Motor neuron (in vitro differentiated cells): ENCODE results near the gene DLGAP4. TPM values are rescaled to one million over a fixed set of nuclear protein-coding genes. Genes with fewer than 3 reads are reported as not detected.
A peak's percentile ranks its signal among the peaks of the same experiment; 100 is the strongest.

Experiments used
- ATAC-seq, 8 experiments: fragments of 200-7000 bp; cut with Tn5 transposase; replicated peaks in 6 of 8; 2 replicates each; pipeline ENCODE4 v1.8.0; 2021; ENCODE audit warnings: mild to moderate bottlenecking in 8 of 8, moderate library complexity in 8 of 8
- H3K27ac ChIP-seq, 2 donors: fragments of 250-450 bp; sonication (Bioruptor Pico); 2 replicates each; pipeline ENCODE4 v1.9.0; 2021; ENCODE audit warnings: antibody characterized with exemption in 2 of 2, mild to moderate bottlenecking in 2 of 2, moderate library complexity in 1 of 2
- H3K4me1 ChIP-seq, 2 donors: fragments of 250-450 bp; sonication (Bioruptor Pico); replicated peaks in 1 of 2; 2 replicates each; pipeline ENCODE4 v1.6.1; 2021; ENCODE audit warnings: antibody characterized with exemption in 2 of 2, mild to moderate bottlenecking in 2 of 2, moderate library complexity in 1 of 2
- H3K4me3 ChIP-seq, 5 donors: fragments of 250-450 bp; sonication (Bioruptor Pico); 2 replicates each; pipeline ENCODE4 v1.9.0; 2021; ENCODE audit warnings: antibody characterized with exemption in 5 of 5, mild to moderate bottlenecking in 5 of 5, moderate library complexity in 4 of 5
- WGBS, 10 experiments: fragments of 450-650 bp; shearing (Covaris generic); methylation state at CpG; one replicate each; pipeline ENCODE4 v1.0.0; 2022; 5-methylcytosine and 5-hydroxymethylcytosine counted together
- in situ Hi-C, 9 experiments: fragments of 400-800 bp; cut with MboI; loops; one replicate each; pipeline ENCODE4 v1.15.0; 2021; ENCODE audit warnings: low sequenced_read_pairs in 9 of 9, low pct_unique_long_range_greater_than_20kb in 2 of 9; ENCODE audit not compliant: unreplicated experiment in 9 of 9
- total RNA-seq, 8 experiments: library from RNA; unstranded; fragments of 300-600 nt; gene quantifications; 2 replicates each; pipeline versions ENCODE4 v1.2.3 to v1.2.4, GENCODE V29; 2022

DLGAP4 gene
- total RNA-seq, 8 experiments from 2014 or later: 13.3 to 51.8 (median 40.0) TPM

DNA sequence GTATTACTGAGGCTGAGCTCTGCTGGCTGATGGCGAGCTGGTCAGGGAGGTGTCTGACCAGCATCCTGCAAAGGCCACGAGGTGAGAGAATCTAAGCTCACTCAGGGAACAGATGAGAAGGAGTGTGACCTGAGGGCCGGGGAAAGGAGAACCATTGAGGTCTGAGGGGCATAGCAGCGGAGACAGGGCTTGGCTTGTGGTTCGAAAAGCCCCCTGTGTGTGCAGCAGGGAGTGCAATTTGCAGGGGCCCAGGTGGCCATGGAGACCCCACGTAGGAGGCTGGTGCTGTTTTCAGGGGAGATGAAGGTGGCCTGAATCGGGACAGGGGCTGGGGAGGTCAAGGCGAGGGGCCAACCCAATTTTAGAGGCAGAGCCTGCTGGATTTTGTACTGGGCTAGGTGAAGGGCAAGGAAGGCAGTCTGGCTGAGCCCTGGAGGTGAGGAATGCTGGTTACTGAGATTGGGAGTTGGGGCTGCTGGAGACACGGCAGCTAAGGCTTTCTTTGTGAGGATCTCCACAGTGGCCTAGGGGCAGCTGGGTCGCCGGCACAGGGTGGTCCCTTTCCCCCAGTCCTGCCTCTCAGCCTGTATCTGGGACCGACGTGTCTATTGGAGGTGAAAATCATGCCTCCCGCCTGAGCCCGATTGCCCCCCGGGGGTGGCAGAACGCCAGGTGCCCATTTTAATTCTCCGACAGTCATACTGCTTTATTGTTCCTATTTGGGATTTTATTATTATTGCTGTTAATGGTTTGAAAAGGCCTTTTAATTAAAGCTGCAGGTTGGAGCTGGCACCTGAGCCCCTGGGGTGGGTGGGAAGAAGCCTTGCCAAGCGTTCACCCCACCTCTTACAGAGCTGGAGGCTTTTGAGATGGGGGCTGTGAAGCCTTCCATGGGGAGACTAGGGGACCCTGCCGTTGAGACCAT, 28.4 kb downstream of the DLGAP4 start:
- ATAC-seq: no peak
- Histone ChIP-seq H3K27ac (no peak overlapping the region), H3K4me3 (no peak overlapping the region), H3K4me1 (peaks cover 40 to 45% of the 10 kb centered on the region in 2 donors)
- 5 to 84% (median 71%) methylated on average over 1 to 13 of the region's 20 CpGs; no CpG with 5 or more reads in 4 of the 10 experiments for WGBS, 10 experiments
- in situ Hi-C loops: no loop called here

- 15 to 100% (median 86%) methylated on average over 1 to 7 of the region's 12 CpGs; no CpG with 5 or more reads in 3 of the 10 experiments for WGBS, 10 experiments
- in situ Hi-C loops: no loop called here
- Histone ChIP-seq H3K4me3 (no peak overlapping the region), H3K27ac (no peak overlapping the region), H3K4me1 (peaks cover 46 to 49% of the 10 kb centered on the region in 2 donors)
- no peak for ATAC-seq
Measured at GRCh38 chr20:36335206-36335870, 29.2 kb downstream of the DLGAP4 start.

DNA sequence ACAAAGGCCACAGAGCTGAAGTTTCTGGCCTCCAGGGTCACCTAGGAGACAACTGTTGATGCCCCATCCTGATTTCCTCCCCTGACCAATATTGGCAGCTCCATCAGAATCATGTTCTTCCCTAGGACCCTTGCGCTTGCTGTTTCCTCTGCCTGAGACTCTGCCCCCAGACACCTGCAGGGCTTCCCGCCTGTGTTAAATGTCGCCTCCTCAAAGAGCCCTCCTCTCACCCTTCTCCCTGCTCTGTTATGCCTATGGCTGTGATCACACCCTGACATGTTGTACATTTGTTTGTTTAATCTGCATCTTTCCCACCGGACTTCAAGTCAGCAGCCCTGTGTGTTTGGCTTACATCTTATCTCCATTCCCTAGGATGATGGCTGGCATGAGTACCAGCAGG, 30.1 kb downstream of the DLGAP4 start:
- no peak for ATAC-seq
- Histone ChIP-seq H3K27ac (no peak overlapping the region), H3K4me3 (no peak overlapping the region), H3K4me1 (peaks cover 42 to 44% of the 10 kb centered on the region in 2 donors)
- 0 to 100% (median 67%) methylated on average over 1 to 3 of the region's 4 CpGs; no CpG with 5 or more reads in 5 of the 10 experiments for WGBS, 10 experiments
- in situ Hi-C loops: no loop called here

DNA sequence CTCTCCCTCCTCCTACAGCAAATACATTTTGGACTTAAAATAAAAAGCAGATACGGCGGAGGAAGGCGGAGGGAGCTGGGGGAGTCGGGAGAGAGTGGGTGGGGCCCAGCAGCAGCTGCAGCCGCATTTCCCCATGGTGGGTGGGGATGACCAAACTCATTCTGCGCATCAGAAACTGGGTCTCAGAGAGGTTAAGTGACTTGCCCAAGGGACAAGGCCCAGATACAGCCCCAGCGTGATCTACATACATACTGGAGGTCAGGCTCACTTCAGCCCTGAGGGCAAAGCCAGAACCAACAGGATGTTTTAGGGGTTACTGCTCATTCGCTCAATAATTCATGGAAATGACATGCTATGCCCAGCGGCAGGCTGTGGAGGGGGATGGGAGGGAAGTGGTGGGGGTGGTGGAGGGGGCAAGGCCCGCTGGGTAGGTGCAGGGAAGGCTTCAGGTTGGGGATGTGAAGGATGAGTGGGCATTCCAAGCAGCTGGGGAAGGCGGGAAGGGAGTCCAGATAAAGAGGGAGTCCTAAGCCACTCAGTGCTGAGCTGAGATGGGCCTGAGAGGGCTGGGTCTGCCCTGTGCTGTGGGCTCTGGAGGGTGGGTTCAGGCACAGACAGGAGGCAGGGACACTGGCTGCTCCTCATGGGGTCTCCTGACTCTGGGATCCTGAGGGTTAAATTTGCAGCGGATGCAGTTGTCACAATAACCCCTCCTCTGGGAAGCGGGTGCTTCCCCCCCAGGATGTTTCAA, 31.0 kb downstream of the DLGAP4 start:
- peaks cover 33 to 37% of the 10 kb centered on the region in 2 donors for H3K4me1 ChIP-seq
- H3K4me3 ChIP-seq: no peak overlapping the region
- ATAC-seq: peak; percentile 60 to 92 (median 69)
- in situ Hi-C loops: no loop called here
- 71% methylated on average over 1 of the region's 13 CpGs; no CpG with 5 or more reads in 9 of the 10 experiments for WGBS, 10 experiments
- peak overlapping the region in 1 of 2 donors; percentile 6 for H3K27ac ChIP-seq

DNA sequence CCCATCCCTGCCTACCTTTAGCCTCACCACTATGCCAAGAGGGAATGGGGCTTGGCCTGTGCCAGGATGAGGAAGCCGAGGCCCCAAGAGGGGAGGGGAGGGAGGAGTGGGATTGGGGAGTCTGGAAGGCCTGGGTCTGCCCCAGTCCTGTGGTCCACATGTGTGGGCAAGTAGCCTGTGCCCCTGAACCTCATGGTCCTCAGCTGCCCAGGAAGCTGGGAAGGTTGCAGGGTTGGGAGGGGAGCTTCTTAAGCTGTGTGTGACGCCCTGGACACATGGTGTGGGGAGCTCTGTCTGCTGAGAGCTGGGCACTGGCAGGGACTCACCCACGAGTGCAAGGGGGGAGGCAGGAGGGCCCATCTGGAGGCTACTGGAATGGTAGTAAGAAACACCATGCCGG, 31.7 kb downstream of the DLGAP4 start:
- Histone ChIP-seq H3K27ac (peak overlapping the region in 1 of 2 donors; percentile 6), H3K4me1 (peaks cover 28 to 32% of the 10 kb centered on the region in 2 donors), H3K4me3 (no peak overlapping the region)
- in situ Hi-C loops: no loop called here
- no peak for ATAC-seq
- 40% methylated on average over 1 of the region's 4 CpGs; no CpG with 5 or more reads in 9 of the 10 experiments for WGBS, 10 experiments

- in situ Hi-C loops: no loop called here
- 0 to 100% (median 55%) methylated on average over 1 to 4 of the region's 24 CpGs; no CpG with 5 or more reads in 3 of the 10 experiments for WGBS, 10 experiments
- peak in 3 of 8 experiments; percentile 12 to 53 (median 20) for ATAC-seq
- Histone ChIP-seq H3K4me3 (no peak overlapping the region), H3K27ac (no peak overlapping the region), H3K4me1 (peaks cover 24 to 27% of the 10 kb centered on the region in 2 donors)
Measured at GRCh38 chr20:36339646-36340592, 33.8 kb downstream of the DLGAP4 start.

- H3K4me3 ChIP-seq: no peak overlapping the region
- H3K27ac ChIP-seq: no peak overlapping the region
- peaks cover 24 to 27% of the 10 kb centered on the region in 2 donors for H3K4me1 ChIP-seq
- WGBS, 10 experiments: 0 to 100% (median 58%) methylated on average over 1 to 3 of the region's 9 CpGs; no CpG with 5 or more reads in 6 of the 10 experiments
- in situ Hi-C loops: no loop called here
- ATAC-seq: peak in 1 of 8 experiments; percentile 10
Measured at GRCh38 chr20:36340593-36340990, 34.5 kb downstream of the DLGAP4 start.

GRCh38 chr20:36341331-36342020, 35.3 kb downstream of the DLGAP4 start:
- ATAC-seq: no peak
- WGBS, 10 experiments: 20 to 100% (median 86%) methylated on average over 1 to 22 of the region's 22 CpGs; no CpG with 5 or more reads in 2 of the 10 experiments
- H3K4me1 ChIP-seq: peaks cover 22 to 25% of the 10 kb centered on the region in 2 donors

DNA sequence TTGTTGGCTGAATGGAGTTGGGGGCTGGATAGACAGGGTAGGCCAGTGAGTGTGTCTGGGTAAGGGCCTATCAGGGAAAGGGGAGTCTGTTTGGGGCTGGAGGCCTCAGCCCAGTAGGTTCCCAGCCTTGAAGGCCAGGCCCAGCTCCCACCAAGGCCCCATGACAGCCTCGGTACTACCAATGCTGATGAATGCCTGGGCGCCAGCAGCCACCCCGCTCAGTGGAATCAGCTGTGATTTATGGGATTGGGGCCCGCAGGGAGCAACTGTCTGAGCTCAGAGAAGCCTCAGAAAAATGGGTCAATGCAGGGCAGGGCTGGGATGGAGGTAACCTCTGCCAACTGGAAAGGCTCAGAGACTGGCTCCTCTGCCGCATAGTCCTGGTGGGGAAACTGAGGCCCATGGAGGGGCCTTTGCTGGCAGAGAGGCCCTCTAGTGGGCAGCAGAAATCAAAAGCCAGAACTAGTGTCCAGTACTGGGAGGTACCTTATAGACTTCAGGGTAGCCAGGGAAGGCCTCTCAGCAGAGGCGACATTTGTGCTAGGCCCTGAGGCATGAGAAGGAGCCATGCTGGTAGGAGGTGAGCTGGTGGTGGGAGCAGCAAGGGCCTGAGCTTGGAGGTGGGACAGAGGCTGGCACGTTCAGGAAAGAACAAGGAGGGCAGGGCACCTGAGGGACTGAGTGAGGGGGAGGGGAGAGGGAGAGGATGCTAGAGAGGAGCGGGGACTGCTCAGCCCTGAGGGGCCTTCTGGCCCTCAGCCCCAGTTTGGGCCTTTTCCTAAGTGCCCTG, 36.4 kb downstream of the DLGAP4 start:
- no peak overlapping the region for H3K4me3 ChIP-seq
- in situ Hi-C loops: no loop called here
- peaks cover 12 to 16% of the 10 kb centered on the region in 2 donors for H3K4me1 ChIP-seq
- no peak overlapping the region for H3K27ac ChIP-seq
- 20 to 89% (median 78%) methylated on average over 1 to 3 of the region's 8 CpGs; no CpG with 5 or more reads in 5 of the 10 experiments for WGBS, 10 experiments
- peak in 5 of 8 experiments; percentile 57 to 68 (median 63) for ATAC-seq

More at GRCh38 chr20:36341331-36342020, 35.3 kb downstream of the DLGAP4 start:
- Histone ChIP-seq H3K27ac (no peak overlapping the region), H3K4me3 (no peak overlapping the region)
- in situ Hi-C loops: no loop called here

- in situ Hi-C loops: no loop called here
- no peak overlapping the region for H3K27ac ChIP-seq
- no peak for ATAC-seq
- 60 to 80% (median 70%) methylated on average over 1 to 2 of the region's 5 CpGs; no CpG with 5 or more reads in 7 of the 10 experiments for WGBS, 10 experiments
- H3K4me3 ChIP-seq: no peak overlapping the region
- H3K4me1 ChIP-seq: peaks cover 7 to 11% of the 10 kb centered on the region in 2 donors
Measured at GRCh38 chr20:36343641-36344040, 37.5 kb downstream of the DLGAP4 start.
